GM12878 (cell line): ENCODE measurements around the gene GPC6. TPM values are rescaled to one million over a fixed set of nuclear protein-coding genes. Genes with fewer than 3 reads are reported as not detected.

ENCODE experiments used
- ATAC-seq: fragments of 200-7000 bp; cut with Tn5 transposase; 3 replicates; pipeline ENCODE4 v1.9.1; 2020; ENCODE audit warnings: mild to moderate bottlenecking, moderate library complexity
- BruUV-seq: library from RNA; stranded (reverse); fragments of 400-500 nt; replicated peaks from 2 replicates; lab custom pipeline; 2021; lab: Mats Ljungman, UMichigan
- CTCF ChIA-PET: fragments of 300-600 bp; sonication (Branson Sonifier 250); formaldehyde crosslinking; extraction: SDS; loops from one replicate; lab custom pipeline; 2021; ENCODE audit warnings: inconsistent platforms; lab: Yijun Ruan, JAX
- POLR2A ChIA-PET: fragments of 350-600 bp; formaldehyde crosslinking; extraction: SDS; loops from one replicate; lab custom pipeline; 2021; ENCODE audit warnings: inconsistent platforms; lab: Charles Lee
- RAD21 ChIA-PET: fragments of 300-600 bp; sonication (Branson Sonifier 250); formaldehyde crosslinking; loops from one replicate; lab custom pipeline; 2023; ENCODE audit warnings: antibody characterized with exemption; ENCODE audit not compliant: unreplicated experiment; lab: Charles Lee
- SMC1A ChIA-PET: fragments of 300-600 bp; sonication (Branson Sonifier 250); formaldehyde crosslinking; loops from one replicate; lab custom pipeline; 2023; ENCODE audit not compliant: unreplicated experiment, uncharacterized antibody; lab: Charles Lee
- DNase-seq: peaks from one replicate; pipeline ENCODE4 v3.0.0-alpha.2; 2011; ENCODE audit warnings: low read depth, low spot score
- FAIRE-seq: peaks from 3 replicates; lab custom pipeline; 2011; peaks lifted over from hg19 to GRCh38; lab: Jason Lieb, UNC
- H2AFZ ChIP-seq: 2 replicates; pipeline ENCODE4 v1.6.0; 2011; ENCODE audit warnings: low read depth, low read length, control low read depth; ENCODE audit not compliant: control insufficient read depth
- H3K27ac ChIP-seq: 2 replicates; pipeline ENCODE4 v1.5.1; 2011; ENCODE audit warnings: control low read depth; ENCODE audit not compliant: control insufficient read depth, insufficient read depth
- H3K27me3 ChIP-seq, 2 experiments: replicated peaks in 1 of 2; 2 replicates each; pipeline versions ENCODE4 v1.6.0 to v1.6.1; 2011; ENCODE audit warnings: low read length in 1 of 2; ENCODE audit not compliant: control insufficient read depth in 2 of 2, insufficient read depth in 2 of 2
- H3K36me3 ChIP-seq, 2 experiments: 2 replicates each; pipeline ENCODE4 v1.5.1; 2011; ENCODE audit warnings: low read length in 1 of 2; ENCODE audit not compliant: control insufficient read depth in 2 of 2, insufficient read depth in 2 of 2
- H3K4me1 ChIP-seq: 2 replicates; pipeline ENCODE4 v1.6.1; 2011; ENCODE audit warnings: mild to moderate bottlenecking, low read length, moderate library complexity, mixed read lengths; ENCODE audit not compliant: control insufficient read depth, insufficient read depth
- H3K4me2 ChIP-seq: 2 replicates; pipeline ENCODE4 v1.6.0; 2011; ENCODE audit warnings: control low read depth; ENCODE audit not compliant: control insufficient read depth, insufficient read depth
- H3K4me3 ChIP-seq: fragments of 200-600 bp; sonication (generic); 2 replicates; pipeline ENCODE4 v1.5.1; 2016
- H3K79me2 ChIP-seq: 2 replicates; pipeline ENCODE4 v1.6.0; 2011; ENCODE audit warnings: low read length; ENCODE audit not compliant: control insufficient read depth, insufficient read depth
- H3K9ac ChIP-seq: 2 replicates; pipeline ENCODE4 v1.8.0; 2011; ENCODE audit warnings: low read length, control low read depth, mixed read lengths; ENCODE audit not compliant: control insufficient read depth, insufficient read depth
- H3K9me3 ChIP-seq: replicated peaks from 3 replicates; pipeline ENCODE4 v1.5.1; 2011; ENCODE audit warnings: mild to moderate bottlenecking, low read length; ENCODE audit not compliant: control insufficient read depth, insufficient read depth
- H4K20me1 ChIP-seq: 2 replicates; pipeline ENCODE4 v1.6.0; 2011; ENCODE audit not compliant: control insufficient read depth, insufficient read depth
- CBX3 ChIP-seq: fragments of 200-600 bp; sonication (generic); IDR thresholded peaks from 2 replicates; pipeline ENCODE4 v1.6.1; 2016; ENCODE audit warnings: low read depth, borderline replicate concordance
- CREB1 ChIP-seq: IDR thresholded peaks from 2 replicates; pipeline ENCODE4 v1.6.1; 2012; ENCODE audit warnings: low read depth, mild to moderate bottlenecking, inconsistent platforms
- CREM ChIP-seq: IDR thresholded peaks from 2 replicates; pipeline ENCODE4 v1.6.1; 2014; ENCODE audit warnings: antibody characterized with exemption, low read depth
- HDAC6 ChIP-seq: fragments of 200-600 bp; sonication (generic); IDR thresholded peaks from one replicate; pipeline ENCODE4 v1.8.0; 2017; ENCODE audit warnings: antibody characterized with exemption; ENCODE audit not compliant: unreplicated experiment
- KDM1A ChIP-seq: fragments of 200-600 bp; sonication (generic); IDR thresholded peaks from 2 replicates; pipeline ENCODE4 v1.6.1; 2016; ENCODE audit warnings: borderline replicate concordance
- MEF2A ChIP-seq: IDR thresholded peaks from 2 replicates; pipeline ENCODE4 v1.6.1; 2011; ENCODE audit warnings: low read depth, mild to moderate bottlenecking, low read length, moderate library complexity; ENCODE audit not compliant: insufficient read depth
- POU2F2 ChIP-seq: IDR thresholded peaks from 3 replicates; pipeline ENCODE4 v1.6.1; 2011; ENCODE audit warnings: low read depth, mild to moderate bottlenecking, low read length, borderline replicate concordance
- RAD51 ChIP-seq: fragments of 450-650 bp; IDR thresholded peaks from 2 replicates; pipeline ENCODE4 v1.6.1; 2016; ENCODE audit warnings: moderate library complexity, mild to moderate bottlenecking, inconsistent platforms
- SMAD5 ChIP-seq: IDR thresholded peaks from 2 replicates; pipeline ENCODE4 v1.6.1; 2016; ENCODE audit warnings: antibody characterized with exemption, low read depth
- ZNF207 ChIP-seq: fragments of 450-650 bp; IDR thresholded peaks from 2 replicates; pipeline ENCODE4 v1.6.1; 2014; ENCODE audit warnings: antibody characterized with exemption, mild to moderate bottlenecking, borderline replicate concordance
- WGBS: methylation state at CpG from one replicate; pipeline ENCODE4 v1.1.6; 2016; ENCODE audit warnings: low lambda C conversion rate; ENCODE audit not compliant: insufficient replicate concordance, insufficient coverage; ENCODE audit errors: missing lambda C conversion rate; 5-methylcytosine and 5-hydroxymethylcytosine counted together
- in situ Hi-C: fragments of 300-500 bp; cut with MboI; formaldehyde crosslinking; loops from 9 replicates; pipeline ENCODE4 v1.14.3; 2018; ENCODE audit warnings: mixed read lengths
- intact Hi-C: fragments of 100-400 bp; cut with micrococcal nuclease; formaldehyde crosslinking; loops from one replicate; pipeline ENCODE4 v1.14.2; 2022; ENCODE audit not compliant: unreplicated experiment
- polyA plus RNA-seq, 11 experiments: library from polyadenylated mRNA; depleted of rRNA in 4 of 11; unstranded in 6 of 11; stranded (reverse) in 5 of 11; fragments of >200 nt; fragmentation: Nextera tagmentation in 4 of 11; fragmentation: Illumina TruSeq in 1 of 11; extraction: Ambion mirVana in 4 of 11; extraction: Trizol in 1 of 11; gene quantifications; 1 replicate in 1 of 11; 2 replicates in 10 of 11; pipeline versions ENCODE4 v1.2.1 to v1.2.3, GENCODE V29; 2011 to 2016; ENCODE audit warnings: inconsistent platforms in 2 of 11, missing spikeins in 2 of 11, low read depth in 1 of 11
- total RNA-seq, 4 experiments: library from RNA; depleted of rRNA in 3 of 4; stranded (reverse); fragments of >200 nt in 3 of 4; fragmentation: Illumina TruSeq in 1 of 4; extraction: Trizol in 1 of 4; gene quantifications; 2 replicates each; pipeline versions ENCODE4 v1.2.1 to v1.2.3, GENCODE V29; 2013 to 2021
- TF ChIP-seq, protein P1 (sequence below): IDR thresholded peaks from 2 replicates; pipeline ENCODE4 v1.6.1; 2012; ENCODE audit warnings: mild to moderate bottlenecking, low read depth, low read length
- TF ChIP-seq, protein P2 (sequence below): fragments of 450-650 bp; formaldehyde crosslinking; IDR thresholded peaks from 2 replicates; pipeline ENCODE4 v1.4.0; 2020; ENCODE audit warnings: mild to moderate bottlenecking, moderate library complexity
- TF ChIP-seq, protein P3 (sequence below): fragments of 450-650 bp; formaldehyde crosslinking; IDR thresholded peaks from 2 replicates; pipeline ENCODE4 v1.4.0; 2022; ENCODE audit warnings: mild to moderate bottlenecking, moderate library complexity

The GPC6 gene
- total and polyA plus RNA-seq, 10 of the 15 experiments (the other 5 are each of a cell fraction or from before 2014, with no cell fraction given), result 0.03 to 0.04 (median 0.03) TPM; not detected in 7

DNA sequence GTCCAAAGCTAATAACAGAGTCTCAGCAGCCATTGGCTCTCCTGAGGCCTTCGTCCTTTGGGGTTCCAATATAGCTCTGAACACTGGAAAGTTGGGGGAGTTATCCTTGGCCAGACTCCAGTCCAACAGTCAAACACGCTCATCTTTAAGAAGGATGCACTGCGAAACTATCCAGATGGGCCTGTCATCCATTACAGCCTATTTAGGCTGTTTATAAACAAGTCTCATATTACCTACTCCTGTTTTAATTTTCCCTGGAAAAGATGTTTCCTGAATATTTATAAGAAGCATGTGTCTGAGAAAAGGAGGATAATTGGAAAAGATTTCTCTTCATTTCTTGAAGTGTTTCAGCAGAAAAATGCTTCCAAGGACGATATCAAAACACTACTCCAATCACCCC is 1082.2 kb downstream of the GPC6 start (continued):
- TF ChIP-seq ZNF207, result no peak
- TF ChIP-seq HDAC6, result no peak
- TF ChIP-seq, all 136 proteins: peak for 0

DNA sequence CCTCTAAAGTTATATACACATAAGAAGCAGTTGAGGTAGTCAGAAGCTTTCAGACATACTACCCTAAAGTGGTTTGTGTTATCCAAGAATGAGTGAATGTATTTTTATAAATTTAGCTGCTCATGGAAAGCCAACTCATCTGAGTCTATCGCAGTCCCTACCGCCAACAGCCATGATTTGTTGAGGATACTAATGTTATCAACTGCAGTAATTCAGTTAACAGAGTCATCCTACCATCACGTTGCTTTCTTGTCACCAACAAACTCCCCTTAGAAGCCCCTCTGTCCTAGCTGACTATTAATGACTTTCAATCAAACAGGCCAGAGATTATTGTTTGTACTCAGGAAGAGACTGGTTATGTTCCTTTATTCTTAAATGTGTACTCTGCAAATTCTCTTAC is 1083.0 kb downstream of the GPC6 start:
- 98% methylated on average over 3 of the region's 3 CpGs for WGBS
- BruUV-seq, result no TSS peak
- SMC1A ChIA-PET, result interaction anchor here (1.0 kb wide), 1 partner anchor 21 kb away, joined by 3 read pairs; no protein-coding TSS in a partner anchor
- H2AFZ ChIP-seq, result no peak overlapping the region
- peaks cover 22% of the 10 kb centered on the region for H3K4me1 ChIP-seq
- H3K36me3 ChIP-seq, result no peaks in the 10 kb centered on the region
- POLR2A ChIA-PET, result no interaction called here
- no peak for FAIRE-seq
- intact Hi-C loops, result no loop called here
- H3K4me3 ChIP-seq, result no peak overlapping the region
- no peak for DNase-seq
- no peak overlapping the region for H3K9ac ChIP-seq
- H3K9me3 ChIP-seq, result no peaks in the 10 kb centered on the region
- H4K20me1 ChIP-seq, result no peaks in the 10 kb centered on the region
- no peak overlapping the region for H3K4me2 ChIP-seq
- RAD21 ChIA-PET, result no interaction called here
- H3K27ac ChIP-seq, result no peak overlapping the region
- in situ Hi-C loops, result no loop called here
- CTCF ChIA-PET, result no interaction called here
- H3K27me3 ChIP-seq, result no peaks in the 10 kb centered on the region; a peak in 1 of 4 replicates
- H3K79me2 ChIP-seq, result no peaks in the 10 kb centered on the region
- no peak for ATAC-seq
- no peak for TF ChIP-seq RAD51
- TF ChIP-seq, protein P1, sequence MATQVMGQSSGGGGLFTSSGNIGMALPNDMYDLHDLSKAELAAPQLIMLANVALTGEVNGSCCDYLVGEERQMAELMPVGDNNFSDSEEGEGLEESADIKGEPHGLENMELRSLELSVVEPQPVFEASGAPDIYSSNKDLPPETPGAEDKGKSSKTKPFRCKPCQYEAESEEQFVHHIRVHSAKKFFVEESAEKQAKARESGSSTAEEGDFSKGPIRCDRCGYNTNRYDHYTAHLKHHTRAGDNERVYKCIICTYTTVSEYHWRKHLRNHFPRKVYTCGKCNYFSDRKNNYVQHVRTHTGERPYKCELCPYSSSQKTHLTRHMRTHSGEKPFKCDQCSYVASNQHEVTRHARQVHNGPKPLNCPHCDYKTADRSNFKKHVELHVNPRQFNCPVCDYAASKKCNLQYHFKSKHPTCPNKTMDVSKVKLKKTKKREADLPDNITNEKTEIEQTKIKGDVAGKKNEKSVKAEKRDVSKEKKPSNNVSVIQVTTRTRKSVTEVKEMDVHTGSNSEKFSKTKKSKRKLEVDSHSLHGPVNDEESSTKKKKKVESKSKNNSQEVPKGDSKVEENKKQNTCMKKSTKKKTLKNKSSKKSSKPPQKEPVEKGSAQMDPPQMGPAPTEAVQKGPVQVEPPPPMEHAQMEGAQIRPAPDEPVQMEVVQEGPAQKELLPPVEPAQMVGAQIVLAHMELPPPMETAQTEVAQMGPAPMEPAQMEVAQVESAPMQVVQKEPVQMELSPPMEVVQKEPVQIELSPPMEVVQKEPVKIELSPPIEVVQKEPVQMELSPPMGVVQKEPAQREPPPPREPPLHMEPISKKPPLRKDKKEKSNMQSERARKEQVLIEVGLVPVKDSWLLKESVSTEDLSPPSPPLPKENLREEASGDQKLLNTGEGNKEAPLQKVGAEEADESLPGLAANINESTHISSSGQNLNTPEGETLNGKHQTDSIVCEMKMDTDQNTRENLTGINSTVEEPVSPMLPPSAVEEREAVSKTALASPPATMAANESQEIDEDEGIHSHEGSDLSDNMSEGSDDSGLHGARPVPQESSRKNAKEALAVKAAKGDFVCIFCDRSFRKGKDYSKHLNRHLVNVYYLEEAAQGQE, result no peak
- TF ChIP-seq, protein P2, sequence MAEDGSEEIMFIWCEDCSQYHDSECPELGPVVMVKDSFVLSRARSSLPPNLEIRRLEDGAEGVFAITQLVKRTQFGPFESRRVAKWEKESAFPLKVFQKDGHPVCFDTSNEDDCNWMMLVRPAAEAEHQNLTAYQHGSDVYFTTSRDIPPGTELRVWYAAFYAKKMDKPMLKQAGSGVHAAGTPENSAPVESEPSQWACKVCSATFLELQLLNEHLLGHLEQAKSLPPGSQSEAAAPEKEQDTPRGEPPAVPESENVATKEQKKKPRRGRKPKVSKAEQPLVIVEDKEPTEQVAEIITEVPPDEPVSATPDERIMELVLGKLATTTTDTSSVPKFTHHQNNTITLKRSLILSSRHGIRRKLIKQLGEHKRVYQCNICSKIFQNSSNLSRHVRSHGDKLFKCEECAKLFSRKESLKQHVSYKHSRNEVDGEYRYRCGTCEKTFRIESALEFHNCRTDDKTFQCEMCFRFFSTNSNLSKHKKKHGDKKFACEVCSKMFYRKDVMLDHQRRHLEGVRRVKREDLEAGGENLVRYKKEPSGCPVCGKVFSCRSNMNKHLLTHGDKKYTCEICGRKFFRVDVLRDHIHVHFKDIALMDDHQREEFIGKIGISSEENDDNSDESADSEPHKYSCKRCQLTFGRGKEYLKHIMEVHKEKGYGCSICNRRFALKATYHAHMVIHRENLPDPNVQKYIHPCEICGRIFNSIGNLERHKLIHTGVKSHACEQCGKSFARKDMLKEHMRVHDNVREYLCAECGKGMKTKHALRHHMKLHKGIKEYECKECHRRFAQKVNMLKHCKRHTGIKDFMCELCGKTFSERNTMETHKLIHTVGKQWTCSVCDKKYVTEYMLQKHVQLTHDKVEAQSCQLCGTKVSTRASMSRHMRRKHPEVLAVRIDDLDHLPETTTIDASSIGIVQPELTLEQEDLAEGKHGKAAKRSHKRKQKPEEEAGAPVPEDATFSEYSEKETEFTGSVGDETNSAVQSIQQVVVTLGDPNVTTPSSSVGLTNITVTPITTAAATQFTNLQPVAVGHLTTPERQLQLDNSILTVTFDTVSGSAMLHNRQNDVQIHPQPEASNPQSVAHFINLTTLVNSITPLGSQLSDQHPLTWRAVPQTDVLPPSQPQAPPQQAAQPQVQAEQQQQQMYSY (CRISPR knock-in tag), result no peak
- TF ChIP-seq CREM, result no peak
- no peak for TF ChIP-seq POU2F2
- no peak for TF ChIP-seq MEF2A
- no peak for TF ChIP-seq KDM1A
- TF ChIP-seq, protein P3, sequence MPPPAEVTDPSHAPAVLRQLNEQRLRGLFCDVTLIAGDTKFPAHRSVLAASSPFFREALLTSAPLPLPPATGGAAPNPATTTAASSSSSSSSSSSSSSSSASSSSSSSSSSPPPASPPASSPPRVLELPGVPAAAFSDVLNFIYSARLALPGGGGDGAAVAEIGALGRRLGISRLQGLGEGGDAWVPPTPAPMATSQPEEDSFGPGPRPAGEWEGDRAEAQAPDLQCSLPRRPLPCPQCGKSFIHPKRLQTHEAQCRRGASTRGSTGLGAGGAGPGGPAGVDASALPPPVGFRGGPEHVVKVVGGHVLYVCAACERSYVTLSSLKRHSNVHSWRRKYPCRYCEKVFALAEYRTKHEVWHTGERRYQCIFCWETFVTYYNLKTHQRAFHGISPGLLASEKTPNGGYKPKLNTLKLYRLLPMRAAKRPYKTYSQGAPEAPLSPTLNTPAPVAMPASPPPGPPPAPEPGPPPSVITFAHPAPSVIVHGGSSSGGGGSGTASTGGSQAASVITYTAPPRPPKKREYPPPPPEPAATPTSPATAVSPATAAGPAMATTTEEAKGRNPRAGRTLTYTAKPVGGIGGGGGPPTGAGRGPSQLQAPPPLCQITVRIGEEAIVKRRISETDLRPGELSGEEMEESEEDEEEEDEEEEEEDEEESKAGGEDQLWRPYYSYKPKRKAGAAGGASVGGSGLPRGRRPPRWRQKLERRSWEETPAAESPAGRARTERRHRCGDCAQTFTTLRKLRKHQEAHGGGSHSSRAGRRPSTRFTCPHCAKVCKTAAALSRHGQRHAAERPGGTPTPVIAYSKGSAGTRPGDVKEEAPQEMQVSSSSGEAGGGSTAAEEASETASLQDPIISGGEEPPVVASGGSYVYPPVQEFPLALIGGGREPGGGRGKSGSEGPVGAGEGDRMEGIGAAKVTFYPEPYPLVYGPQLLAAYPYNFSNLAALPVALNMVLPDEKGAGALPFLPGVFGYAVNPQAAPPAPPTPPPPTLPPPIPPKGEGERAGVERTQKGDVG (CRISPR knock-in tag), result no peak
- TF ChIP-seq SMAD5, result no peak
- no peak for TF ChIP-seq CBX3
- no peak for TF ChIP-seq CREB1
